ENCODE results near the gene GRID1. TPM values are rescaled to one million over a fixed set of nuclear protein-coding genes. Genes with fewer than 3 reads are reported as not detected.
"Not testable (repeated sequence)": the region's sequence is repeated elsewhere in the genome, so short reads cannot be mapped to it uniquely, and the experiment has no call there.

Gene GRID1
- total and polyA plus RNA-seq, 11 donors, result 0.69 to 3.4 (median 1.6) TPM

- Histone ChIP-seq H3K9me3 (no peaks in the 10 kb centered on the region), H3K27me3 (no peaks in the 10 kb centered on the region), H3K36me3 (no peaks in the 10 kb centered on the region), H3K27ac (no peak overlapping the region), H3K4me3 (no peak overlapping the region), H3K4me1 (no peaks in the 10 kb centered on the region)
- DNase-seq (peak in 2 of 5 donors; percentile 4 to 18), ATAC-seq (no peak)
- intact Hi-C loops (cut with DNase I), result no loop called here
- TF ChIP-seq, protein P1, sequence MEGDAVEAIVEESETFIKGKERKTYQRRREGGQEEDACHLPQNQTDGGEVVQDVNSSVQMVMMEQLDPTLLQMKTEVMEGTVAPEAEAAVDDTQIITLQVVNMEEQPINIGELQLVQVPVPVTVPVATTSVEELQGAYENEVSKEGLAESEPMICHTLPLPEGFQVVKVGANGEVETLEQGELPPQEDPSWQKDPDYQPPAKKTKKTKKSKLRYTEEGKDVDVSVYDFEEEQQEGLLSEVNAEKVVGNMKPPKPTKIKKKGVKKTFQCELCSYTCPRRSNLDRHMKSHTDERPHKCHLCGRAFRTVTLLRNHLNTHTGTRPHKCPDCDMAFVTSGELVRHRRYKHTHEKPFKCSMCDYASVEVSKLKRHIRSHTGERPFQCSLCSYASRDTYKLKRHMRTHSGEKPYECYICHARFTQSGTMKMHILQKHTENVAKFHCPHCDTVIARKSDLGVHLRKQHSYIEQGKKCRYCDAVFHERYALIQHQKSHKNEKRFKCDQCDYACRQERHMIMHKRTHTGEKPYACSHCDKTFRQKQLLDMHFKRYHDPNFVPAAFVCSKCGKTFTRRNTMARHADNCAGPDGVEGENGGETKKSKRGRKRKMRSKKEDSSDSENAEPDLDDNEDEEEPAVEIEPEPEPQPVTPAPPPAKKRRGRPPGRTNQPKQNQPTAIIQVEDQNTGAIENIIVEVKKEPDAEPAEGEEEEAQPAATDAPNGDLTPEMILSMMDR (IDR thresholded peaks at IDR 0.05), result no peak
- no peak for TF ChIP-seq POLR2A (IDR thresholded peaks at IDR 0.05)
- 89 to 94% (median 91%) methylated on average over 10 of the region's 10 CpGs for WGBS, 4 donors
These were observed 122.9 kb downstream of the GRID1 start for GRCh38 chr10:86243651-86244155.

- intact Hi-C loops (cut with DNase I), result no loop called here
- Histone ChIP-seq H3K36me3 (no peaks in the 10 kb centered on the region), H3K4me1 (no peaks in the 10 kb centered on the region), H3K9me3 (no peaks in the 10 kb centered on the region), H3K27me3 (no peaks in the 10 kb centered on the region), H3K4me3 (no peak overlapping the region), H3K27ac (no peak overlapping the region)
- TF ChIP-seq POLR2A (IDR thresholded peaks at IDR 0.05), result no peak
- TF ChIP-seq, protein P1 (IDR thresholded peaks at IDR 0.05), result no peak
- ATAC-seq, result no peak
- peak in 1 of 5 donors; percentile 5 for DNase-seq
- 91 to 94% (median 92%) methylated on average over 4 of the region's 4 CpGs for WGBS, 4 donors
These were observed 123.8 kb downstream of the GRID1 start for GRCh38 chr10:86242761-86243160.

GRCh38 chr10:86238089-86238488, 128.5 kb downstream of the GRID1 start:
- intact Hi-C loops (cut with DNase I); H3K9me3 ChIP-seq; H3K27me3 ChIP-seq; H3K36me3 ChIP-seq; ATAC-seq; H3K4me1 ChIP-seq; H3K4me3 ChIP-seq; H3K27ac ChIP-seq: not testable (repeated sequence)
- DNase-seq, result peak in 1 of 5 donors; percentile 13
- WGBS, 4 donors, result 39 to 82% (median 41%) methylated on average over 2 of the region's 2 CpGs

DNA sequence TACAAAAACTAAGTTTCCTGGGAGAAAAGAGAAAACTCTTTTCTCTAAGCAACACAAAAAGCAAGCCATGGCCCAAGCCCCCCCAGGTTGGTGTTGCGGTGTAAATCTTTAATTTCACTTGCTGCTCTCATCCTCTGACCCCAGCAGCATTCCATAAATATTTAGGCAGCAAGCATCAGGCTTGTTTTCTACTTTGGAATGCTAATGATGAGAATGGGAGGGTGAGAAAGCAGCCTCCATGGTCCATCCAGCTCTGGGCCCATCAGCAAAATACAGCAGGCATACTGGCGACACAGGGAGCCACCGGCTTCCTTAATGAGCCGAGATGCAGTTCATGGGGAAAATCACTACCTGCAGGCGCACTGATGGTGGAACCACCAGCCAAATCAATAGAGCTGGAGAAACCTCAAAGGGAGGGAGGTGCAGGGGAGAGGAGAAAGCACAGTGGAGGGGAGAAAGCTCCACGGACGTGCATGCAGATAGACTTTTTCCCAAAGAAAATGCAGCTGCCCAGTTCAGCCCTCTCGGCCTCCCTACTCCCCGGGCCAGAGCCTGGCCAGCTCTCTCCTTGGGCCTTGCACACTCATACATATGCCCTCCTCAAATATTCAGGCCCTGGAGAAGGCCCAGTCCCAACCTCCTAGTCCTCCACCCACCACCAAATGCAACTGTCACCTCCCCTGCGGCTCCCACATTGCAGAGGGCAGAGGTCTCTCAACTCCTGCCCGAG, 131.9 kb downstream of the GRID1 start:
- Histone ChIP-seq H3K27me3 (peaks cover 0 to 2% (median 0%) of the 10 kb centered on the region in 9 donors), H3K36me3 (no peaks in the 10 kb centered on the region), H3K4me1 (peaks cover 0 to 3% (median 0%) of the 10 kb centered on the region in 12 donors), H3K27ac (no peak overlapping the region), H3K9me3 (no peaks in the 10 kb centered on the region), H3K4me3 (no peak overlapping the region)
- TF ChIP-seq, protein P1 (IDR thresholded peaks at IDR 0.05), result no peak
- TF ChIP-seq POLR2A (IDR thresholded peaks at IDR 0.05), result no peak
- no peak for ATAC-seq
- WGBS, 4 donors, result 64 to 73% (median 71%) methylated on average over 11 of the region's 11 CpGs
- intact Hi-C loops (cut with DNase I), result no loop called here
- DNase-seq, result peak in 1 of 5 donors; percentile 2
